Neural cell (in vitro differentiated cells): ENCODE measurements around the gene KRT37. TPM values are rescaled to one million over a fixed set of nuclear protein-coding genes. Genes with fewer than 3 reads are reported as not detected.

ENCODE experiments used
- H2AFZ ChIP-seq: fragments of 200-600, 300-800 bp; sonication (generic), shearing (Covaris generic); 2 replicates; pipeline ENCODE4 v1.6.0; 2014; ENCODE audit warnings: low read depth, mild to moderate bottlenecking, antibody characterized with exemption, low read length, moderate library complexity
- H3F3A ChIP-seq: fragments of 200-600 bp; shearing (Covaris generic); 2 replicates; pipeline ENCODE4 v1.6.1; 2016; ENCODE audit warnings: mild to moderate bottlenecking, moderate library complexity, mixed read lengths, antibody characterized with exemption, low read length; ENCODE audit not compliant: insufficient read depth, poor library complexity, severe bottlenecking
- H3K27ac ChIP-seq: fragments of 200-600, 300-800 bp; sonication (generic), shearing (Covaris generic); 2 replicates; pipeline ENCODE4 v1.5.1; 2014; ENCODE audit warnings: mild to moderate bottlenecking, low read length, moderate library complexity
- H3K27me3 ChIP-seq: fragments of 300-800, 200-600 bp; sonication (generic), shearing (Covaris generic); 2 replicates; pipeline ENCODE4 v1.6.0; 2014; ENCODE audit warnings: mild to moderate bottlenecking, low read depth, low read length, moderate library complexity; ENCODE audit not compliant: insufficient read depth
- H3K36me3 ChIP-seq: fragments of 300-800, 200-600 bp; sonication (generic), shearing (Covaris generic); 2 replicates; pipeline ENCODE4 v1.5.1; 2014; ENCODE audit warnings: mild to moderate bottlenecking, antibody characterized with exemption, low read length, moderate library complexity; ENCODE audit not compliant: insufficient read depth
- H3K4me2 ChIP-seq: fragments of 300-800, 200-600 bp; sonication (generic), shearing (Covaris generic); 2 replicates; pipeline ENCODE4 v1.6.0; 2014; ENCODE audit warnings: mild to moderate bottlenecking, low read length
- H3K4me3 ChIP-seq: fragments of 300-800, 200-600 bp; sonication (generic), shearing (Covaris generic); 2 replicates; pipeline ENCODE4 v1.5.1; 2014; ENCODE audit warnings: mild to moderate bottlenecking, low read length, moderate library complexity
- H3K79me2 ChIP-seq: fragments of 200-600 bp; shearing (Covaris generic); replicated peaks from 2 replicates; pipeline ENCODE4 v1.6.0; 2014; ENCODE audit warnings: mild to moderate bottlenecking, low read length, moderate library complexity; ENCODE audit not compliant: insufficient read depth
- H3K9ac ChIP-seq: fragments of 300-800, 200-600 bp; sonication (generic), shearing (Covaris generic); 2 replicates; pipeline ENCODE4 v1.6.1; 2016; ENCODE audit warnings: mild to moderate bottlenecking, low read length, mixed read lengths
- H3K9me2 ChIP-seq: fragments of 200-600 bp; shearing (Covaris generic); 2 replicates; pipeline ENCODE4 v1.6.1; 2016; ENCODE audit warnings: mild to moderate bottlenecking, low read length, mixed read lengths; ENCODE audit not compliant: insufficient read depth
- H3K9me3 ChIP-seq: fragments of 200-600, 300-800 bp; sonication (generic), shearing (Covaris generic); 2 replicates; pipeline ENCODE4 v1.6.1; 2016; ENCODE audit warnings: mild to moderate bottlenecking, mixed run types, low read length, moderate library complexity, mixed read lengths
- H4K20me1 ChIP-seq: fragments of 200-600 bp; shearing (Covaris generic); 2 replicates; pipeline ENCODE4 v1.6.1; 2016; ENCODE audit warnings: mild to moderate bottlenecking, mixed run types; ENCODE audit not compliant: insufficient read depth
- CTCF ChIP-seq: fragments of 450-650 bp; IDR thresholded peaks from 2 replicates; pipeline ENCODE4 v1.5.1; 2014; ENCODE audit warnings: antibody characterized with exemption, mild to moderate bottlenecking, moderate library complexity; ENCODE audit not compliant: poor library complexity, severe bottlenecking
- EP300 ChIP-seq: fragments of 450-650 bp; conservative IDR thresholded peaks from 2 replicates; pipeline ENCODE4 v1.6.1; 2014; ENCODE audit warnings: antibody characterized with exemption, mild to moderate bottlenecking, moderate library complexity; ENCODE audit not compliant: poor library complexity, severe bottlenecking
- EZH2 ChIP-seq: fragments of 200-600, 300-800 bp; shearing (Covaris generic), sonication (generic); IDR thresholded peaks from 2 replicates; pipeline ENCODE4 v1.6.1; 2014; ENCODE audit warnings: antibody characterized with exemption, low read length, borderline replicate concordance, mild to moderate bottlenecking; ENCODE audit not compliant: insufficient read depth, poor library complexity, severe bottlenecking
- MXI1 ChIP-seq: fragments of 450-650 bp; conservative IDR thresholded peaks from 2 replicates; pipeline ENCODE4 v1.6.1; 2014; ENCODE audit warnings: antibody characterized with exemption, mild to moderate bottlenecking; ENCODE audit not compliant: poor library complexity, severe bottlenecking
- POLR2AphosphoS5 ChIP-seq: IDR thresholded peaks from 2 replicates; pipeline ENCODE4 v1.6.1; 2012
- RAD21 ChIP-seq: fragments of 450-650 bp; conservative IDR thresholded peaks from 2 replicates; pipeline ENCODE4 v1.6.1; 2014; ENCODE audit warnings: antibody characterized with exemption, mild to moderate bottlenecking, moderate library complexity
- REST ChIP-seq: IDR thresholded peaks from 2 replicates; pipeline ENCODE4 v1.6.1; 2012; ENCODE audit warnings: borderline replicate concordance
- SMC3 ChIP-seq: fragments of 450-650 bp; conservative IDR thresholded peaks from 2 replicates; pipeline ENCODE4 v1.6.1; 2014; ENCODE audit warnings: antibody characterized with exemption, mild to moderate bottlenecking, moderate library complexity; ENCODE audit not compliant: poor library complexity
- TAF1 ChIP-seq: IDR thresholded peaks from 2 replicates; pipeline ENCODE4 v1.6.1; 2012; ENCODE audit warnings: low read depth
- polyA plus RNA-seq: library from polyadenylated mRNA; depleted of rRNA; stranded (reverse); fragments of >200 nt; gene quantifications from 2 replicates; pipeline ENCODE4 v1.2.3, GENCODE V29; 2014

The KRT37 gene
- polyA plus RNA-seq, 1 donor from 2014 or later: not detected

- Histone ChIP-seq H3K27ac (no peak overlapping the region), H3K4me2 (no peak overlapping the region), H3K79me2 (no peaks in the 10 kb centered on the region), H3K9me2 (no peaks in the 10 kb centered on the region), H3K27me3 (no peaks in the 10 kb centered on the region), H3K4me3 (no peak overlapping the region), H3K36me3 (no peaks in the 10 kb centered on the region), H3F3A (no peaks in the 10 kb centered on the region), H3K9ac (no peak overlapping the region), H4K20me1 (no peaks in the 10 kb centered on the region), H3K9me3 (no peaks in the 10 kb centered on the region), H2AFZ (no peak overlapping the region)
- TF ChIP-seq TAF1: no peak
- no peak for TF ChIP-seq EP300
- TF ChIP-seq SMC3: no peak
- no peak for TF ChIP-seq REST
- TF ChIP-seq EZH2: no peak
- no peak for TF ChIP-seq MXI1
Observed at GRCh38 chr17:41463746-41464145, 39.4 kb upstream of the KRT37 start.

GRCh38 chr17:41462705-41463104 lies 38.3 kb upstream of the KRT37 start:
- Histone ChIP-seq H3K79me2 (no peaks in the 10 kb centered on the region), H3K9me2 (no peaks in the 10 kb centered on the region), H3K4me2 (no peak overlapping the region), H3K27me3 (no peaks in the 10 kb centered on the region), H3K9ac (no peak overlapping the region), H3F3A (no peaks in the 10 kb centered on the region), H2AFZ (no peak overlapping the region), H3K4me3 (no peak overlapping the region), H3K9me3 (no peaks in the 10 kb centered on the region), H4K20me1 (no peaks in the 10 kb centered on the region), H3K36me3 (no peaks in the 10 kb centered on the region), H3K27ac (no peak overlapping the region)
- TF ChIP-seq SMC3 (no peak), TAF1 (no peak), REST (no peak), EP300 (no peak), RAD21 (no peak), CTCF (no peak), POLR2AphosphoS5 (no peak), EZH2 (no peak), MXI1 (no peak)
